Fibroblast of mammary gland (primary cell): ENCODE measurements around the gene GAS7.

ENCODE experiments used
- DNase-seq: peaks from one replicate; pipeline ENCODE4 v3.0.0-alpha.2; 2010; ENCODE audit warnings: low read depth
- H3K4me3 ChIP-seq: 2 replicates; pipeline ENCODE4 v1.5.1; 2011; ENCODE audit warnings: low read depth, mild to moderate bottlenecking, low read length, moderate library complexity; ENCODE audit not compliant: control insufficient read depth
- CTCF ChIP-seq: conservative IDR thresholded peaks from 2 replicates; pipeline ENCODE4 v1.5.1; 2011; ENCODE audit warnings: low read depth, low read length, inconsistent platforms; ENCODE audit not compliant: control insufficient read depth, insufficient read depth

Gene GAS7

GRCh38 chr17:9994761-9995160 is 203.6 kb downstream of the GAS7 start:
- DNase-seq, result no peak
- TF ChIP-seq CTCF, result no peak
- no peak overlapping the region for H3K4me3 ChIP-seq

DNA sequence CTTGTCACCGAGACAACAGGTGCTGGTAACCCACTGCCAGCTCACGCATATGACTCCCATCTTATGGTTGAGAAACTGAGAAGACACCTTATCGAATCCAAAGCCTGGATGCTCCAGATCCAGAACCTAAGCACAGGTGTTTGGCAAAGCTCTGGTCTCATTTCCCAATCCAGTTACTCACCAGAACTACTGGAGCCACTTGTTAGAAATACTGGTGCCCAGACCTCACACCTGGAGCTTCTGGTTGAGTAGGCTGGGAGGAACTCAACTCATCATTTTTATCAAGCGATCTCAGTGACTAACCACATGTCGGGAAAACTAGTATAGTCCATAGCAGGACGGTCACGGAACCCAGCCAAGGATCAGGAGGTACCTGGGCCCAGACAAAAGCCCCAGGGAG is 206.6 kb downstream of the GAS7 start:
- TF ChIP-seq CTCF, result no peak
- H3K4me3 ChIP-seq, result no peak overlapping the region
- no peak for DNase-seq

- DNase-seq, result no peak
- TF ChIP-seq CTCF, result no peak
- H3K4me3 ChIP-seq, result no peak overlapping the region
These were observed 207.1 kb downstream of the GAS7 start for GRCh38 chr17:9991351-9991750.

DNA sequence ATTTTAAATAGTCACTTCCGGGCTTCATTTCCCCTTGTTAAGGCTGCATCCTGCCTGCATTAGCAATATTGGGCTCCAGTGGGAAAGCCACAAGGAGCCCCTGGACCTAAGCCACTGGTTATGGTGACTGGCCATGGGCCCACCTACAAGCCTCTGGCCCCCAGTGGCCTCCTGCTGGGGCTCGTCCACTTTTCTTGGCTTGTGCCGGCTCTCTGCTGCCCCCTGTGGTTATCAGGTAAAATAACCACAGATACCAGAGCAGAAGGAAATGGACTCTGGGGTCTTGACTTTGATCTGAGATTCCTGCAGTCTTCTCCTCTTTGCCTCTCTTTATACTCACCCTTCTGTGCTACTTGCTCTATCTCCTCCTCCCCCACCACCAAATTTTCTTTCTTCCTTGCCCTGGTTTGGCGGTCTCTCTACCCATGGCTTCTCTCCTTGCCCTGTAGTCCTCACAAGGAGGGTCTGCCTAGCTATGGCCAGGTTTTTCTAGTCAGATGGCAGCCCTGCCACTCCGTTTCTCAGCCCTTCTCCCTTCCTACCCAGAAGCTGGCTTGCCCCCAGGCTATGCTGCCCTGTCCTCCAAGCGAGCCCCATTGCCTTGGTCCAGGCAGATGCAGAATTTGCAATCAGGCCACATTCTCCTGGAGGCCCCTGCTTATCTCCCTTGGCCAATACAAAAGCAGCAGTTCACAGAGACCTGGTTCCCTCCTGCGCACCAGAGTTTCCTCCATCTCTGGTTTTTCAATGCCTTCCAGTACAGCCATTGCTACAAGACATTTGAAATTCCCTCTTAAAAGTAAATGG is 210.4 kb downstream of the GAS7 start:
- no peak overlapping the region for H3K4me3 ChIP-seq
- DNase-seq, result peak; percentile 42
- peak; percentile 76 for TF ChIP-seq CTCF

- TF ChIP-seq CTCF, result no peak
These were observed 211.5 kb downstream of the GAS7 start for GRCh38 chr17:9986754-9987382.

GRCh38 chr17:9985646-9986045 is 212.8 kb downstream of the GAS7 start:
- no peak for TF ChIP-seq CTCF
- DNase-seq, result no peak
- H3K4me3 ChIP-seq, result no peak overlapping the region

More at GRCh38 chr17:9986754-9987382, 211.5 kb downstream of the GAS7 start:
- DNase-seq, result no peak
- H3K4me3 ChIP-seq, result no peak overlapping the region
